ENCODE measurements around the gene ANP32A. TPM values are rescaled to one million over a fixed set of nuclear protein-coding genes. Genes with fewer than 3 reads are reported as not detected.
"Not testable (repeated sequence)": the region's sequence is repeated elsewhere in the genome, so short reads cannot be mapped to it uniquely, and the experiment has no call there.

Gene ANP32A
- total and polyA plus RNA-seq, 9 donors = 29.4 to 158 (median 86.3) TPM

- intact Hi-C loops (cut with DNase I) = no loop called here
- Histone ChIP-seq H3K9me3 (no peaks in the 10 kb centered on the region), H3K4me1 (ENCODE audit: insufficient read depth) (no peaks in the 10 kb centered on the region), H3K27me3 (no peaks in the 10 kb centered on the region), H3K27ac (no peak overlapping the region), H3K36me3 (no peaks in the 10 kb centered on the region), H3K4me3 (no peak overlapping the region)
- TF ChIP-seq POLR2A (IDR thresholded peaks at IDR 0.05) = no peak
- TF ChIP-seq EP300 (IDR thresholded peaks at IDR 0.05) = no peak
- no peak for TF ChIP-seq CTCF (IDR thresholded peaks at IDR 0.05)
- 76 to 79% (median 76%) methylated on average over 11 of the region's 11 CpGs for WGBS, 3 donors
- DNase-seq = no peak
Observed at GRCh38 chr15:68765602-68766368, 54.9 kb downstream of the ANP32A start.

GRCh38 chr15:68764090-68764489, 56.6 kb downstream of the ANP32A start:
- H3K27ac ChIP-seq = no peak overlapping the region
- intact Hi-C loops (cut with DNase I) = no loop called here
- H3K36me3 ChIP-seq = no peaks in the 10 kb centered on the region
- no peaks in the 10 kb centered on the region for H3K27me3 ChIP-seq
- no peaks in the 10 kb centered on the region for H3K4me1 ChIP-seq (ENCODE audit: insufficient read depth)
- 61 to 81% (median 63%) methylated on average over 1 of the region's 1 CpG for WGBS, 3 donors
- no peak overlapping the region for H3K4me3 ChIP-seq
- no peak for DNase-seq
- H3K9me3 ChIP-seq = no peaks in the 10 kb centered on the region
- no peak for TF ChIP-seq CTCF (IDR thresholded peaks at IDR 0.05)
- TF ChIP-seq POLR2A (IDR thresholded peaks at IDR 0.05) = no peak
- TF ChIP-seq EP300 (IDR thresholded peaks at IDR 0.05) = no peak

GRCh38 chr15:68763063-68763462, 57.6 kb downstream of the ANP32A start:
- H3K27ac ChIP-seq = no peak overlapping the region
- DNase-seq = no peak
- no peaks in the 10 kb centered on the region for H3K36me3 ChIP-seq
- no peaks in the 10 kb centered on the region for H3K9me3 ChIP-seq
- 87 to 92% (median 89%) methylated on average over 4 of the region's 4 CpGs for WGBS, 3 donors
- no peaks in the 10 kb centered on the region for H3K4me1 ChIP-seq (ENCODE audit: insufficient read depth)
- no peak for TF ChIP-seq CTCF (IDR thresholded peaks at IDR 0.05)
- TF ChIP-seq EP300 (IDR thresholded peaks at IDR 0.05) = no peak
- intact Hi-C loops (cut with DNase I) = no loop called here
- H3K27me3 ChIP-seq = no peaks in the 10 kb centered on the region
- no peak overlapping the region for H3K4me3 ChIP-seq

- H3K27ac ChIP-seq; H3K4me3 ChIP-seq; intact Hi-C loops (cut with DNase I); H3K4me1 ChIP-seq (ENCODE audit: insufficient read depth); H3K36me3 ChIP-seq; H3K9me3 ChIP-seq; DNase-seq; H3K27me3 ChIP-seq: not testable (repeated sequence)
- 94 to 100% (median 97%) methylated on average over 1 of the region's 1 CpG for WGBS, 3 donors
Observed at GRCh38 chr15:68759982-68760579, 60.6 kb downstream of the ANP32A start.

GRCh38 chr15:68755731-68756130, 65.0 kb downstream of the ANP32A start:
- no peak overlapping the region for H3K4me3 ChIP-seq
- TF ChIP-seq CTCF (IDR thresholded peaks at IDR 0.05) (no peak), POLR2A (IDR thresholded peaks at IDR 0.05) (no peak), EP300 (IDR thresholded peaks at IDR 0.05) (no peak)
- no peaks in the 10 kb centered on the region for H3K9me3 ChIP-seq
- H3K36me3 ChIP-seq = no peaks in the 10 kb centered on the region
- intact Hi-C loops (cut with DNase I) = no loop called here
- no peaks in the 10 kb centered on the region for H3K4me1 ChIP-seq (ENCODE audit: insufficient read depth)
- DNase-seq = no peak
- WGBS, 3 donors = 1 to 6% (median 3%) methylated on average over 2 of the region's 2 CpGs
- H3K27ac ChIP-seq = no peak overlapping the region
- no peaks in the 10 kb centered on the region for H3K27me3 ChIP-seq
